Measurements from ENCODE around the gene OTOG. TPM values are rescaled to one million over a fixed set of nuclear protein-coding genes. Genes with fewer than 3 reads are reported as not detected.

OTOG gene
- total RNA-seq, 1 experiment from 2014 or later, result not detected

DNA sequence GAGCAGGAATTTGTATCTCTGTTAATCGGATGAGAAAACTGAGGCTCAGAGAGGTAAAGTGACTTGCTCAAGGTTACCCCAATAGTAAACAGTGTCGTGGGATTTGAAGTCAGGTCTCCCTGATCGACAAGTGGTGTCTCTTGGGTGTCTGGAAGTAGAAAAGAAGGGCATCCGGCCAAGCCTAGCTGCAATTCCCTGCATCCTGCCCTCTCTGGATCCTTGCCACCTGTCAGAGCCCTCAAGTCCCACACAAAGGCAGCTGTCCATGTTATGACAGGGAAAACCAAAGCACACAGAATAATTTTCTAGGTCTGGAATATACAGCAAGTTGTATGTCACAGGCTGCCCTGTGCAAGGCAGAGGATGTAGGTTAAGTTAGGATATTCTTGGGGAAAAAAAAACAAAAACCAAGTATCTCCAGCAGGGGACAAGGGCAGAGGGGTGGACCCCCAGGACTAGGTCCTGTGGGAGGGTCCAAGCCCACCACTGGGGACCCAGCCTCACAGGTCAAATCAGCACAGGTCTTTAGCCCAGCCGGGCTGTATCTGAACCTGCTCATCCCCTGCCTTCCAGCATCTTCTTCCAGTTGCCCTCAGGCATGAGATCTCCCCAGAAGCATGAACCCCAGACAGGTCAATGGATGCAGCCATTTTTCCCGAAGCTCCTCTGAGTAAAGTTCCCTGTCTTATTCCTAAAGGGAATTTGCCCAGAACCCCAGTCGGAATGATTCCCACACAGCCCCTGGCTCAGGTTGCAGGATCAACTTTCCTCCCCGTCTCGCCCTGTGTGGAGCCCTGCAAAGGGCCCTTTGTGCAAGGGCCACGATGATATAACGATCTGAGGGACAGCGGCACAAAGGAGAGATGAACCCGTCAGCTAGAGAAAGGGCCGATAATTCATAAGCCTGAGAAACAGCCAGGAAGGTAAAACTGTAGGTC, 17.9 kb upstream of the OTOG start:
- no peak overlapping the region for H3K27ac ChIP-seq
- H3K36me3 ChIP-seq (ENCODE audit: low read depth), result no peaks in the 10 kb centered on the region
- no peak overlapping the region for H2AFZ ChIP-seq
- no TSS peak for BruUV-seq (replicated peaks)
- no peaks in the 10 kb centered on the region for H3K79me2 ChIP-seq (ENCODE audit: low read depth)
- intact Hi-C loops (cut with micrococcal nuclease; ENCODE audit: unreplicated experiment), result loop anchor here (1.0 kb wide), 2 partner anchors 143 to 299 kb away; no protein-coding TSS in a partner anchor
- ChIA-PET POLR2A (ENCODE audit: unreplicated experiment) (no interaction called here), CTCF (interaction anchor here (0.6 kb wide), 1 partner anchor 140 kb away, joined by 4 read pairs; no protein-coding TSS in a partner anchor)
- no peak for DNase-seq
- TF ChIP-seq, protein P1, sequence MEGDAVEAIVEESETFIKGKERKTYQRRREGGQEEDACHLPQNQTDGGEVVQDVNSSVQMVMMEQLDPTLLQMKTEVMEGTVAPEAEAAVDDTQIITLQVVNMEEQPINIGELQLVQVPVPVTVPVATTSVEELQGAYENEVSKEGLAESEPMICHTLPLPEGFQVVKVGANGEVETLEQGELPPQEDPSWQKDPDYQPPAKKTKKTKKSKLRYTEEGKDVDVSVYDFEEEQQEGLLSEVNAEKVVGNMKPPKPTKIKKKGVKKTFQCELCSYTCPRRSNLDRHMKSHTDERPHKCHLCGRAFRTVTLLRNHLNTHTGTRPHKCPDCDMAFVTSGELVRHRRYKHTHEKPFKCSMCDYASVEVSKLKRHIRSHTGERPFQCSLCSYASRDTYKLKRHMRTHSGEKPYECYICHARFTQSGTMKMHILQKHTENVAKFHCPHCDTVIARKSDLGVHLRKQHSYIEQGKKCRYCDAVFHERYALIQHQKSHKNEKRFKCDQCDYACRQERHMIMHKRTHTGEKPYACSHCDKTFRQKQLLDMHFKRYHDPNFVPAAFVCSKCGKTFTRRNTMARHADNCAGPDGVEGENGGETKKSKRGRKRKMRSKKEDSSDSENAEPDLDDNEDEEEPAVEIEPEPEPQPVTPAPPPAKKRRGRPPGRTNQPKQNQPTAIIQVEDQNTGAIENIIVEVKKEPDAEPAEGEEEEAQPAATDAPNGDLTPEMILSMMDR (conservative IDR thresholded peaks at IDR 0.05), result no peak
- TF ChIP-seq EZH2 (IDR thresholded peaks at IDR 0.05; ENCODE audit: low read depth), result no peak
- H3F3A ChIP-seq (ENCODE audit: insufficient read depth, low read depth), result no peaks in the 10 kb centered on the region
- no peaks in the 10 kb centered on the region for H3K4me1 ChIP-seq (replicated peaks; ENCODE audit: insufficient read depth)
- no peaks in the 10 kb centered on the region for H3K9me3 ChIP-seq (ENCODE audit: insufficient read depth, low read depth)
- no peak overlapping the region for H3K4me2 ChIP-seq
- H3K9me2 ChIP-seq (ENCODE audit: insufficient read depth), result no peaks in the 10 kb centered on the region
- peaks cover 76% of the 10 kb centered on the region for H3K27me3 ChIP-seq (ENCODE audit: insufficient read depth, low read depth)
- H4K20me1 ChIP-seq (ENCODE audit: insufficient read depth), result no peaks in the 10 kb centered on the region
- H3K4me3 ChIP-seq, result no peak overlapping the region

DNA sequence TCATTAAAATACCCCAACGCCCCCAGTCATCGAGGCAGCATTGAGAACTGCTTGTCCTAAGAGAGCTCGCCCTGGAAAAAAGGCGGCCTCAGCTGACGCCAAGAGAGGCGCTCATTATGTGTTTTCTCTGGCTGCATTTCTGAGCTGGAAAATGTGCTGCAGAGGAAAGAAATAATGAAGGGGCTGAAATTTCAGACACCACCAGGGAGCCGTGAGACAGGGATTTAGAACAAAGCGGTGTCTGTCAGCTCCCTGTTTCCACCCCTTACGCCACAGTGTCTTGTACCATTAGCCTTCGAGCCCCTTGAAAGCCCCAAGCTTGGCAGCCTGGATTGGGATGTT, 17.2 kb upstream of the OTOG start:
- BruUV-seq (replicated peaks), result no TSS peak
- ChIA-PET POLR2A (ENCODE audit: unreplicated experiment) (no interaction called here), CTCF (no interaction called here)
- intact Hi-C loops (cut with micrococcal nuclease; ENCODE audit: unreplicated experiment), result no loop called here
- DNase-seq, result no peak
- Histone ChIP-seq H3K9me3 (ENCODE audit: insufficient read depth, low read depth) (no peaks in the 10 kb centered on the region), H2AFZ (no peak overlapping the region), H3K27me3 (ENCODE audit: insufficient read depth, low read depth) (peaks cover 69% of the 10 kb centered on the region), H3F3A (ENCODE audit: insufficient read depth, low read depth) (no peaks in the 10 kb centered on the region), H3K4me1 (replicated peaks; ENCODE audit: insufficient read depth) (no peaks in the 10 kb centered on the region), H3K9me2 (ENCODE audit: insufficient read depth) (no peaks in the 10 kb centered on the region), H3K4me3 (no peak overlapping the region), H3K79me2 (ENCODE audit: low read depth) (no peaks in the 10 kb centered on the region), H3K36me3 (ENCODE audit: low read depth) (no peaks in the 10 kb centered on the region), H3K27ac (no peak overlapping the region), H4K20me1 (ENCODE audit: insufficient read depth) (no peaks in the 10 kb centered on the region), H3K4me2 (no peak overlapping the region)
- TF ChIP-seq, protein P1 (conservative IDR thresholded peaks at IDR 0.05), result no peak
- TF ChIP-seq EZH2 (IDR thresholded peaks at IDR 0.05; ENCODE audit: low read depth), result no peak

DNA sequence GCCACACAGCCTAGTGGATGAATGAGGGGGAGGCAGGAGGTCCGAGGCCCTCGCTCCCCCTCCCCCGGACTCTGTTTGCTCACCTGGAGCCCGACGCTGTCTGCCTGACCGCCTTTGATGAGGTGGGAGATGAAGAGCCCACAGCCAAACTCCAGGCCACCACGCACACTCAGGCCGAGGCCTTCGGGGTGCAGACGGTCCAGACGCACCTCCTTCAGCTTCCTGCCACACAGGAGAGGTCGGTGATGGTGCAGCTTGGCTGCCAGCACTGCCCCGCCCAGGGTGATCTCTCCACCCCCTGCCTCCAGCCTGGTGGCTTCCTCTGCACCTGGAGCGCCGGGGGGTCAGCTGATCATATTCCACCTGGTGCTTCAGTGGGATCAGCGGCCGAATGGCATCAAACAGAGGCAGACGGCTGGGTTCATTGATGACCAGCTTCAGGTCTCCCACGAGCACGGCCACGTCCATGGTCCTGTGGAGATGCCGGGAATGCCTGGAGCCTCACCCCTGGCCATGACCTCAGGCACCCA, 15.9 kb upstream of the OTOG start:
- Histone ChIP-seq H4K20me1 (ENCODE audit: insufficient read depth) (no peaks in the 10 kb centered on the region), H3K9me3 (ENCODE audit: insufficient read depth, low read depth) (no peaks in the 10 kb centered on the region), H2AFZ (no peak overlapping the region), H3K4me3 (no peak overlapping the region), H3K27ac (no peak overlapping the region), H3K4me2 (no peak overlapping the region), H3K4me1 (replicated peaks; ENCODE audit: insufficient read depth) (no peaks in the 10 kb centered on the region), H3K79me2 (ENCODE audit: low read depth) (no peaks in the 10 kb centered on the region), H3K36me3 (ENCODE audit: low read depth) (no peaks in the 10 kb centered on the region), H3K9me2 (ENCODE audit: insufficient read depth) (no peaks in the 10 kb centered on the region), H3K27me3 (ENCODE audit: insufficient read depth, low read depth) (peaks cover 69% of the 10 kb centered on the region), H3F3A (ENCODE audit: insufficient read depth, low read depth) (no peaks in the 10 kb centered on the region)
- CTCF ChIA-PET, result no interaction called here
- TF ChIP-seq, protein P1 (conservative IDR thresholded peaks at IDR 0.05), result no peak
- no peak for TF ChIP-seq EZH2 (IDR thresholded peaks at IDR 0.05; ENCODE audit: low read depth)
- intact Hi-C loops (cut with micrococcal nuclease; ENCODE audit: unreplicated experiment), result no loop called here
- no peak for DNase-seq
- BruUV-seq (replicated peaks), result no TSS peak
- POLR2A ChIA-PET (ENCODE audit: unreplicated experiment), result no interaction called here
